A549 (cell line): Measurements from ENCODE around the gene DRC3. TPM values are rescaled to one million over a fixed set of nuclear protein-coding genes. Genes with fewer than 3 reads are reported as not detected.

ENCODE experiments used
- ATAC-seq, 2 experiments: fragments of 200-7000 bp in 1 of 2; fragments of >200 bp in 1 of 2; cut with Nextera tagmentation in 1 of 2; cut with Tn5 transposase in 1 of 2; 3 replicates each; pipeline versions ENCODE4 v1.8.0 to v1.9.1; 2018 to 2020; ENCODE audit warnings: mild to moderate bottlenecking in 1 of 2, moderate library complexity in 1 of 2
- CTCF ChIA-PET: fragments of 300-600 bp; sonication (Branson Sonifier 250); formaldehyde crosslinking; extraction: SDS; loops from one replicate; lab custom pipeline; 2021; ENCODE audit warnings: antibody characterized with exemption, inconsistent platforms; lab: Yijun Ruan, JAX
- POLR2A ChIA-PET: fragments of 350-600 bp; formaldehyde crosslinking; extraction: SDS; loops from one replicate; lab custom pipeline; 2021; ENCODE audit warnings: antibody characterized with exemption, inconsistent platforms; lab: Yijun Ruan, JAX
- DNase-seq, 2 experiments: peaks; one replicate each; pipeline versions ENCODE4 v3.0.0 to v3.0.0-alpha.2; 2011 to 2016; ENCODE audit warnings: low read depth in 1 of 2, low spot score in 1 of 2
- FAIRE-seq: peaks from 2 replicates; lab custom pipeline; 2011; peaks lifted over from hg19 to GRCh38; lab: Jason Lieb, UNC
- H3K27ac ChIP-seq, 2 experiments: fragments of >200 bp; sonication (Bioruptor Twin); formaldehyde crosslinking; 3 replicates each; pipeline ENCODE4 v1.5.1; 2016 to 2017
- H3K4me1 ChIP-seq: fragments of >200 bp; sonication (Bioruptor Twin); formaldehyde crosslinking; 3 replicates; pipeline ENCODE4 v1.6.1; 2016
- H3K4me2 ChIP-seq: fragments of >200 bp; sonication (Bioruptor Twin); formaldehyde crosslinking; 3 replicates; pipeline ENCODE4 v1.6.1; 2016
- H3K4me3 ChIP-seq: fragments of >200 bp; sonication (Bioruptor Twin); formaldehyde crosslinking; 3 replicates; pipeline ENCODE4 v1.5.1; 2016
- H3K9me3 ChIP-seq: fragments of >200 bp; sonication (Bioruptor Twin); formaldehyde crosslinking; 3 replicates; pipeline ENCODE4 v1.6.1; 2016
- BCL3 ChIP-seq: fragments of >200 bp; sonication (Bioruptor Twin); formaldehyde crosslinking; IDR thresholded peaks from 3 replicates; pipeline ENCODE4 v1.6.1; 2016
- BHLHE40 ChIP-seq: IDR thresholded peaks from 2 replicates; pipeline ENCODE4 v1.6.1; 2012; ENCODE audit warnings: low read depth, low read length, inconsistent platforms
- CBX2 ChIP-seq: fragments of 200-600 bp; sonication (generic); IDR thresholded peaks from 2 replicates; pipeline ENCODE4 v1.6.1; 2016; ENCODE audit warnings: low read depth, mild to moderate bottlenecking, borderline replicate concordance
- CHD2 ChIP-seq: fragments of 150-350 bp; IDR thresholded peaks from 2 replicates; pipeline ENCODE4 v1.6.1; 2014; ENCODE audit warnings: low read length; ENCODE audit not compliant: partially characterized antibody
- CHD4 ChIP-seq: fragments of 200-600 bp; sonication (generic); IDR thresholded peaks from 2 replicates; pipeline ENCODE4 v1.6.1; 2016; ENCODE audit warnings: antibody characterized with exemption, mild to moderate bottlenecking, borderline replicate concordance
- EHF ChIP-seq: fragments of 250-450 bp; sonication (Bioruptor Pico); IDR thresholded peaks from 2 replicates; pipeline ENCODE4 v1.5.0; 2020; ENCODE audit warnings: mild to moderate bottlenecking
- ELK1 ChIP-seq: fragments of 150-350 bp; IDR thresholded peaks from 2 replicates; pipeline ENCODE4 v1.6.1; 2014; ENCODE audit warnings: low read depth, mild to moderate bottlenecking, low read length
- ESRRA ChIP-seq: fragments of 150-350 bp; IDR thresholded peaks from 2 replicates; pipeline ENCODE4 v1.6.1; 2014; ENCODE audit warnings: mild to moderate bottlenecking, low read length, borderline replicate concordance
- FOSB ChIP-seq: fragments of 250-450 bp; sonication (Bioruptor Pico); IDR thresholded peaks from 2 replicates; pipeline ENCODE4 v1.5.0; 2020; ENCODE audit warnings: mild to moderate bottlenecking, moderate library complexity
- FOXS1 ChIP-seq: fragments of 250-450 bp; sonication (Bioruptor Pico); IDR thresholded peaks from 2 replicates; pipeline ENCODE4 v1.5.0; 2020; ENCODE audit warnings: mild to moderate bottlenecking, moderate library complexity
- HEYL ChIP-seq: fragments of 250-450 bp; sonication (Bioruptor Pico); IDR thresholded peaks from 2 replicates; pipeline ENCODE4 v1.8.0; 2021; ENCODE audit warnings: mild to moderate bottlenecking, moderate library complexity
- HOXB5 ChIP-seq: fragments of 250-450 bp; sonication (Bioruptor Pico); IDR thresholded peaks from 2 replicates; pipeline ENCODE4 v1.5.0; 2020; ENCODE audit warnings: mild to moderate bottlenecking, moderate library complexity
- JUNB ChIP-seq: fragments of >200 bp; sonication (Bioruptor Twin); formaldehyde crosslinking; IDR thresholded peaks from 2 replicates; pipeline ENCODE4 v1.6.1; 2016
- KDM1A ChIP-seq: fragments of 200-600 bp; sonication (generic); IDR thresholded peaks from 2 replicates; pipeline ENCODE4 v1.6.1; 2016; ENCODE audit warnings: low read depth, mild to moderate bottlenecking
- KDM5A ChIP-seq: fragments of 200-600 bp; sonication (generic); IDR thresholded peaks from 2 replicates; pipeline ENCODE4 v1.6.1; 2016; ENCODE audit warnings: antibody characterized with exemption, mild to moderate bottlenecking
- MAZ ChIP-seq: fragments of 150-350 bp; IDR thresholded peaks from 2 replicates; pipeline ENCODE4 v1.6.1; 2014; ENCODE audit warnings: antibody characterized with exemption, low read depth, low read length, borderline replicate concordance
- NFE2L2 ChIP-seq: fragments of 150-350 bp; conservative IDR thresholded peaks from 2 replicates; pipeline ENCODE4 v1.6.1; 2014; ENCODE audit warnings: low read length
- POLR2A ChIP-seq: IDR thresholded peaks from 2 replicates; pipeline ENCODE4 v1.6.1; 2012; ENCODE audit warnings: mild to moderate bottlenecking, low read length
- RARB ChIP-seq: fragments of 250-450 bp; sonication (Bioruptor Pico); IDR thresholded peaks from 2 replicates; pipeline ENCODE4 v1.8.0; 2021; ENCODE audit warnings: mild to moderate bottlenecking, moderate library complexity
- REST ChIP-seq: fragments of 200-600 bp; sonication (generic); IDR thresholded peaks from 2 replicates; pipeline ENCODE4 v1.6.1; 2016; ENCODE audit warnings: antibody characterized with exemption, mild to moderate bottlenecking, moderate library complexity
- RFX5 ChIP-seq: fragments of 450-650 bp; IDR thresholded peaks from 2 replicates; pipeline ENCODE4 v1.7.1; 2014; ENCODE audit warnings: antibody characterized with exemption, mild to moderate bottlenecking, moderate library complexity
- TFCP2L1 ChIP-seq: fragments of 250-450 bp; sonication (Bioruptor Pico); IDR thresholded peaks from 2 replicates; pipeline ENCODE4 v1.5.0; 2021; ENCODE audit warnings: mild to moderate bottlenecking
- USF2 ChIP-seq: fragments of 450-650 bp; IDR thresholded peaks from 2 replicates; pipeline ENCODE4 v1.6.1; 2014; ENCODE audit warnings: antibody characterized with exemption
- ZNF302 ChIP-seq: fragments of 250-450 bp; sonication (Bioruptor Pico); IDR thresholded peaks from 2 replicates; pipeline ENCODE4 v1.9.0; 2021; ENCODE audit warnings: inconsistent platforms, mild to moderate bottlenecking, moderate library complexity
- WGBS: methylation state at CpG from one replicate; pipeline ENCODE4 v1.1.6; 2017; ENCODE audit errors: missing lambda C conversion rate; 5-methylcytosine and 5-hydroxymethylcytosine counted together
- polyA plus RNA-seq, 4 experiments: library from polyadenylated mRNA; depleted of rRNA in 3 of 4; stranded (reverse); fragments of >200 nt; fragmentation: RNase III in 1 of 4; extraction: RNeasy Plus Mini Kit Qiagen cat#74134 plus additional on column Dnase treatment in 1 of 4; gene quantifications; 2 replicates in 3 of 4; 3 replicates in 1 of 4; pipeline ENCODE4 v1.2.3, GENCODE V29; 2011 to 2017
- TF ChIP-seq, protein P1 (sequence below): IDR thresholded peaks from 2 replicates; pipeline ENCODE4 v1.6.1; 2012
- TF ChIP-seq, protein P2 (sequence below): IDR thresholded peaks from 2 replicates; pipeline ENCODE4 v1.6.1; 2012

DRC3 gene
- polyA plus RNA-seq, 2 of the 4 experiments (the other 2 are of a cell fraction), result 2.9 to 3.1 TPM

DNA sequence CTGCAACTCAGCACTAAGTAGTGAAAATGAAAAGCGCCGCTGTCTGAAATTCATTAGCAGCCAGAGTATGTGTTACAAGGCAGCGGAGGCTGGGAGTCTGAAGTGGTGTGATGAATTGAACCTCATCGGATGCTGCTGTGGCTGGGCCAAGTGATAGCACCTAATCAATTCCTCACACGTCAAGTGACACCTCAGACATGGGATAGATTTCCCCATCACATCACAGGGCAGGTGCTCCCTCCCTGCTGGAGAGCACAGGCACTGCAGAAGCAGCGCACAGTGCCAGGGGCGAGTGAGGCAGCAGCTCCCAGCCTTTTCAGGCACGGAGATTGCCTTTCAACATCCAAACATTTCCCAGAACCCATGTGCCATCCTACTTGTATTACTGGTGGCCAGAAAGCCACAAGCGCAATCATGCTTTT is 32.2 kb downstream of the DRC3 start:
- Histone ChIP-seq H3K4me1 (no peaks in the 10 kb centered on the region), H3K27ac (no peak overlapping the region), H3K4me2 (no peak overlapping the region), H3K4me3 (no peak overlapping the region), H3K9me3 (no peaks in the 10 kb centered on the region)
- TF ChIP-seq ELK1, result no peak
- TF ChIP-seq USF2, result no peak
- no peak for TF ChIP-seq ZNF302 (CRISPR knock-in tag)
- no peak for TF ChIP-seq HOXB5
- TF ChIP-seq CHD2, result no peak
- TF ChIP-seq KDM1A, result no peak
- TF ChIP-seq BHLHE40, result no peak
- TF ChIP-seq POLR2A, result no peak
- no peak for TF ChIP-seq RFX5
- no peak for TF ChIP-seq HEYL (CRISPR knock-in tag)
- TF ChIP-seq FOSB, result no peak
- no peak for TF ChIP-seq JUNB
- no peak for TF ChIP-seq KDM5A
- no peak for TF ChIP-seq MAZ
- TF ChIP-seq NFE2L2, result no peak
- no peak for TF ChIP-seq ESRRA
- no peak for TF ChIP-seq BCL3
- ATAC-seq, result peak; percentile 79 to 87; a peak in 5 of 6 replicates
- 83% methylated on average over 9 of the region's 9 CpGs for WGBS
- FAIRE-seq, result no peak
- DNase-seq, result peak in 1 of 2 experiments; percentile 80
- CTCF ChIA-PET, result interaction anchor here (0.9 to 4.7 kb wide), 9 partner anchors 9 to 144 kb away, joined by 3 to 24 read pairs (median 8); no protein-coding TSS in a partner anchor
- POLR2A ChIA-PET, result no interaction called here

GRCh38 chr17:18005496-18005895 is 32.8 kb downstream of the DRC3 start:
- TF ChIP-seq, protein P1, sequence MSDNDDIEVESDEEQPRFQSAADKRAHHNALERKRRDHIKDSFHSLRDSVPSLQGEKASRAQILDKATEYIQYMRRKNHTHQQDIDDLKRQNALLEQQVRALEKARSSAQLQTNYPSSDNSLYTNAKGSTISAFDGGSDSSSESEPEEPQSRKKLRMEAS, result no peak
- TF ChIP-seq CHD2 (no peak), FOXS1 (CRISPR knock-in tag) (no peak), EHF (CRISPR knock-in tag) (no peak), CHD4 (no peak), REST (no peak), CBX2 (no peak), RARB (CRISPR knock-in tag) (no peak), TFCP2L1 (CRISPR knock-in tag) (no peak)
- TF ChIP-seq, protein P2, sequence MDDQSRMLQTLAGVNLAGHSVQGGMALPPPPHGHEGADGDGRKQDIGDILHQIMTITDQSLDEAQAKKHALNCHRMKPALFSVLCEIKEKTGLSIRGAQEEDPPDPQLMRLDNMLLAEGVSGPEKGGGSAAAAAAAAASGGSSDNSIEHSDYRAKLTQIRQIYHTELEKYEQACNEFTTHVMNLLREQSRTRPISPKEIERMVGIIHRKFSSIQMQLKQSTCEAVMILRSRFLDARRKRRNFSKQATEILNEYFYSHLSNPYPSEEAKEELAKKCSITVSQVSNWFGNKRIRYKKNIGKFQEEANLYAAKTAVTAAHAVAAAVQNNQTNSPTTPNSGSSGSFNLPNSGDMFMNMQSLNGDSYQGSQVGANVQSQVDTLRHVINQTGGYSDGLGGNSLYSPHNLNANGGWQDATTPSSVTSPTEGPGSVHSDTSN, result no peak
- ATAC-seq, result no peak
- whole genome bisulfite sequencing, result 88% methylated on average over 3 of the region's 3 CpGs
- DNase-seq, result no peak
- no peak for FAIRE-seq
- no peak overlapping the region for H3K27ac ChIP-seq
- CTCF ChIA-PET, result interaction anchor here (0.7 to 2.5 kb wide), 9 partner anchors 9 to 86 kb away, joined by 3 to 14 read pairs (median 4); partner anchors contain the start of genes ATPAF2 and GID4
- H3K4me2 ChIP-seq, result no peak overlapping the region
- no peaks in the 10 kb centered on the region for H3K4me1 ChIP-seq
- no peak overlapping the region for H3K4me3 ChIP-seq
- POLR2A ChIA-PET, result no interaction called here
- H3K9me3 ChIP-seq, result no peaks in the 10 kb centered on the region
